ENCODE data around the gene ZNF318.
A peak's percentile ranks its signal among the peaks of the same experiment; 100 is the strongest.
"Not testable (repeated sequence)": the region's sequence is repeated elsewhere in the genome, so short reads cannot be mapped to it uniquely, and the experiment has no call there.

ZNF318 gene, protein sequence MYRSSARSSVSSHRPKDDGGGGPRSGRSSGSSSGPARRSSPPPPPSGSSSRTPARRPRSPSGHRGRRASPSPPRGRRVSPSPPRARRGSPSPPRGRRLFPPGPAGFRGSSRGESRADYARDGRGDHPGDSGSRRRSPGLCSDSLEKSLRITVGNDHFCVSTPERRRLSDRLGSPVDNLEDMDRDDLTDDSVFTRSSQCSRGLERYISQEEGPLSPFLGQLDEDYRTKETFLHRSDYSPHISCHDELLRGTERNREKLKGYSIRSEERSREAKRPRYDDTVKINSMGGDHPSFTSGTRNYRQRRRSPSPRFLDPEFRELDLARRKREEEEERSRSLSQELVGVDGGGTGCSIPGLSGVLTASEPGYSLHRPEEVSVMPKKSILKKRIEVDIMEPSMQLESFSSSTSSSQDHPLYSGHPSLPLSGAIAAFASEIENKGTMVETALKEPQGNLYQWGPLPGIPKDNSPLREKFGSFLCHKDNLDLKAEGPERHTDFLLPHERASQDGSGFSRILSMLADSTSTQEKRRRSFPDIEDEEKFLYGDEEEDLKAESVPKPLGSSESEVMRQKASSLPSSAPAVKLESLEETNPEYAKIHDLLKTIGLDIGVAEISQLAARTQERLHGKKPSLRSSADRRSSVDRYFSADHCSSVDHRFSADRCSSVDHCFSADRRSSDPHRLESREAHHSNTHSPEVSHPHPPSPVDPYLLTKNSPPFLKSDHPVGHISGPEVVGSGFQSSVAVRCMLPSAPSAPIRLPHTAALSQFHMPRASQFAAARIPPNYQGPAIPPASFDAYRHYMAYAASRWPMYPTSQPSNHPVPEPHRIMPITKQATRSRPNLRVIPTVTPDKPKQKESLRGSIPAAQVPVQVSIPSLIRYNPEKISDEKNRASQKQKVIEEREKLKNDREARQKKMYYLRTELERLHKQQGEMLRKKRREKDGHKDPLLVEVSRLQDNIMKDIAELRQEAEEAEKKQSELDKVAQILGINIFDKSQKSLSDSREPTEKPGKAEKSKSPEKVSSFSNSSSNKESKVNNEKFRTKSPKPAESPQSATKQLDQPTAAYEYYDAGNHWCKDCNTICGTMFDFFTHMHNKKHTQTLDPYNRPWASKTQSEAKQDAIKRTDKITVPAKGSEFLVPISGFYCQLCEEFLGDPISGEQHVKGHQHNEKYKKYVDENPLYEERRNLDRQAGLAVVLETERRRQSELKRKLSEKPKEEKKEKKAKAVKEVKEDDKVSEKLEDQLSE (N-terminal part only)

DNA sequence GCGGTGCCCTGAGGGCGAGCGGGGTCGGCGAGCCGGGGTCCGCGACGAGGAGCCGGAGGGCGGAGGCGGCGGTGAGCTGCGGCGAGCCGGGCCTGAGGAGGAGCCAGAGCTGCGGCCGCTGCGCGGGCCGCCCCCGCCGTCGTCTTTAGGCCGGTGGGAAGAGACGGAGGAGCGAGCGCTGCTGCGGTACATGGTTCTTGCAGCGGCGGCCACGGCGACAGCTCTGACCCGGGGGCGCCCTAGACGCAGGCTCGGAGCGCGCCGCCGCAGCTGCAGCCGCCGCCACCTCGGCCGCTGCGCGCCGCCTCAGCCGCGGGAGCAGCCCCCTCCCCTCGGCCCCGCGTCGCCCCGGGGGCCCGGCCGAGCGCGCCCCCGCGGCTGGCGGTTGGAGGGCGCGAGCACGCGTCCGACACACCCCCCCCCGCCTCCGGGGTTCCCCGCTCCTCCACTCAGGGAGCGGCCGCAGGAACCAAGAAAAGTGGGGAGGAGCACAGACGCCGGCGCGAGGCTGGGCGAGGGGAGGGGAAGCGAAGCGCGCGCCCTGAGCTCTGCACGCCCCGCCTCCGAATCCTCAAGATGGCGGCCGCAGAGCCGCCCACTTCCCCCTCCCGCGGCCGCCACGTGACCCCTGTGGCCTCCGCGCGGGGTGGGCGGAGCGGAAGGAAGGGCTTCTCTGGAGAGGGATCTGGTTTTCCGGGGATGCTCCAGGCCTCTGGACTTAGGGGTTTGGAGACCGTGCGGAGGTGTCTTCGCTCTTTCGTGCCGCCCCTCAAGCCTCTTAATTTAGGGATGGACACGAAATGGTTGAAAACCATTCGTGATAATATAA lies at the start of gene ZNF318:
ZNF318 (minus strand) TSS at position 474 of the 829 bp plus-strand sequence; CDS start at position 192, 282 bp downstream.
- peak; percentile 96 for DNase-seq (ENCODE audit: low spot score)

DNA sequence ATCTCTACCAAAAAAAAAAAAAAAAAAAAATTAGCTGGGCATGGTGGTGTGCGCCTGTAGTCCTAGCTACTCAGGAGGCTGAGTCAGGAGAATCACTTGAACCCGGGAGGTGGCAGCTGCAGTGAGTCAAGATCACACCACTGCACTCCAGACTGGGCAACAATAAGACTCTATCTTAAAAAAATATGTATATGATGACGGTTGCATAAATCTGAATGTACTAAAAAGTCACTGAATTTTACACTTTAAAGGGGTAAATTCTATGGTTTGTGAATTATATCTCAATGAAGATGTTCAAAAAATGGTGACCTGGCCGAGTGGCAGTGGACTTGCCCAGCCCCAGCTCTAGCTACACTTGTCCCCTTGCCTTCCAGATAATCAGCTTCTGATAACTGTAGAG lies 47.5 kb upstream of the ZNF318 start:
- no peak for DNase-seq (ENCODE audit: low spot score)

DNA sequence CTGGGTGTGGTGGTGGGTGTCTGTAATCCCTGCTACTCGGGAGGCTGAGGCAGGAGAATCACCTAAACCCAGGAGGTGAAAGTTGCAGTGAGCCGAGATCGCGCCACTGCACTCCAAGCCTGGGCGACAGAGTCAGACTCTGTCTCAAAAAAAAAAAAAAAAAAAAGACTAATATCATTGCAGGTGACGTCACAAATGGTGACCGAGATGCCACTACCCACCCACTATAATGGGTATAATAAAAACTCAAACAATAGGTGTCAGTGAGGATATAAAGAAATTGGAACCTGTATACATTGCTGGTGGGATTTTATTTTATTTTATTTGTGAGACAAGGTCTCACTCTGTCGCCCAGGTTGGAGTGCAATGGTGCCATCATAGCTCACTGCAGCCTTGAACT lies 45.8 kb upstream of the ZNF318 start:
- DNase-seq (ENCODE audit: low spot score), result not testable (repeated sequence)

DNA sequence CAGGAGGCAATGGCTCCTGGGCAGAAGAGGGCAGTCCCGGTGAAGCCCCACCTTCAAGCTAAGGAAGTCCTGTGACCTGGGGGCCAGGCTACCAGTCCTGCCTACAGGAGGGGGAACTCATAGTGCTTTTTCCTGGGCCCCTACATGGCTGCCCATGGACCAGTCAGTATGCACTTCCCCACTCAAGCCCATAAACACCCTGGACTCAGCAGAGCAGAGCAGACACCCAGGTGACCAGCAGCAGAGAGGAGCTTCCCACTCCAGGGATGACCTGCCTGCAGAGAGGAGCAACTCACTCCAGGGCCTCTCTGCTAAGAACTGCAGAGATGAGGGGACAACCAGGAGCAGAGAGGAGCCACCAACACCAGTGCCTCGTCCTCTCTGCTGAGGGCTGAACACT lies 43.6 kb upstream of the ZNF318 start:
- DNase-seq (ENCODE audit: low spot score), result no peak

DNA sequence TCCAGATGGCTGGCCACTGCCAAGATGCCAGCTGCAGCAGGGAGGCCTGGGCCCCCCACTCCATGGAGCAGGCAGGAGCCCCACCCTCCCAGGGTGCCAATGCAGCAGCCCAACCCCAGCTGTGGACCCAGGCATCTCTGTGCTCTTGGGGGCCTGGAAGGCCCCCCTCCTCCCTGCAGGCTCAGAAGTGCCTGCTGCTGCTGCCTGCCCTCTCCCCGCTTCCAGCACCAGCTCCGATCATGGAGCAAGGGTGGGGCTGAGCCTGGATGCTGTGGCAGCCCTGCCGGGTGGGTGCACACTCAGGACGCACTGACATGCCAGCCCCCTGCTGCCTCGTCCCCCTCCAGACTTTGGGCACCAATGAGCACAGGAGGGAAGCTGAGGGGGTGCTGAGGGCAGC lies 43.1 kb upstream of the ZNF318 start:
- DNase-seq (ENCODE audit: low spot score), result no peak

DNA sequence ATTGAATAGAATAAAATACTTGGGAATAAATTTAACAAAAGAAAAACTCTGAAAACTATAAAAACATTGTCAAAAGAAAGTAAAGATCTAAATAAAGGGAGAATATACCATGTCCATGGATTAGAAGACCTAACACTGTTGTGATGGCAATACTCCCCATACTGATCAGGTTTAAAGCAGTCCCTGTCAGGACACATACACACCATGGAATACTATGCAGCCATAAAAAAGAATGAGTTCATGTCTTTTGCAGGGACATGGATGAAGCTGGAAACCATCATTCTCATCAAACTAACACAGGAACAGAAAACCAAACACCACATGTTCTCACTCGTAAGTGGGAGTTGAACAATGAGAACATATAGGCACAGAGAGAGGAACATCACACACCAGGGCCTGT lies 41.3 kb upstream of the ZNF318 start:
- DNase-seq (ENCODE audit: low spot score), result not testable (repeated sequence)

DNA sequence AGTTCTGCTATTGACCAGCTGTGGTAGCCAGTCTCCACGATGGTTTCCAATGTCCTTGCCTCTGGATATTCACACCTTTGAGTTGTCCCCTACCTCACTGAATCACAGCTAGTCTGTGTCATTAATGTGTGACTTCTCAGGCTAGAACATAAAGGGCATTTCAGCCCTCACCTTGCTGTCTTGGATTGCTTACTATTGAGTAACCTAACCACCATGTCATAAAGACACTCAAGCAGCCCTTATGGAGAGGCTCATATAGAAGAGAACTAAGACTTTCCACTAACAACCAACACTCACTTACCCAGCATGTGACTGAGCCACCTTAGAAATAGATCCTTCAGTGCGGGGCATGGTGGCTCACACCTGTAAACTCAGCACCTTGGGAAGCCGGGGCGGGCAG lies 38.8 kb upstream of the ZNF318 start:
- DNase-seq (ENCODE audit: low spot score), result no peak

DNA sequence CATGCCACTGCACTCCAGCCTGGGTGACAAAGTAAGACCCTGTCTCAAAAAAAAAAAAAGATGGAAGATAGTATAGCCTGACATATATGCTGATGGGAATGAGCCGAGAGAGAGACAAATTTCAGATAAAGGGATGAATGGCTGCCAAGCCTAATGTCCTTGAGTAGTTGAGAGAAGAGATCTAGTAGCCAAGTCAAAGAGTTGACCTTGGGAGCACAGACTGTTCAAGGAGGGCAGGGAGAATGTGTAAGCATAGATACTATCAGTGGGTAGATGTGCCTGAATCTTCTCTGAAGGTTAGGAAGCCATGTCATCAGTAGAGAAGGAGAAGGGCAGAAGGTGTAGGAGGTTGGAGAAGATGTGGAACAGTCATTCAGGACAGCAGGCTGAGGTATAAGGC lies 37.8 kb upstream of the ZNF318 start:
- no peak for DNase-seq (ENCODE audit: low spot score)

DNA sequence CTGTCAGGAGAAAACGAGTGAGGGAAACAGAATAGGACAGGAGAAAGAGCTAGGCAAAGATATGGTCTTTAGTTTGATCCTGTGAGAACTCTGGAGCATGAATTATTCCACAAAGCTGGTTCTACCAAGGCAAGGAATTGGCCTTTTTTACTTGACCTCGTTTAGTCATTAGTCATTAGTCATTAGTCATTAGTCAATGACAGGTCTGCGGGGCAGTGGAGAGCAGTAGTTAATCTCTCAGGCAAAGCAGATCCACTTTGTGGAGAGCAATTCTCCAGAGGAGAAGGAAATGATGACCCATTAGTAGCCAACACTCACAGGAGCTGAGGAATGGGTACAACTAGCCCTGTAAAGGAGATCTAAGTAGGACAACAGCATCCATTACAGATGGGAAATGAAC lies 35.9 kb upstream of the ZNF318 start:
- peak; percentile 16 for DNase-seq (ENCODE audit: low spot score)

DNA sequence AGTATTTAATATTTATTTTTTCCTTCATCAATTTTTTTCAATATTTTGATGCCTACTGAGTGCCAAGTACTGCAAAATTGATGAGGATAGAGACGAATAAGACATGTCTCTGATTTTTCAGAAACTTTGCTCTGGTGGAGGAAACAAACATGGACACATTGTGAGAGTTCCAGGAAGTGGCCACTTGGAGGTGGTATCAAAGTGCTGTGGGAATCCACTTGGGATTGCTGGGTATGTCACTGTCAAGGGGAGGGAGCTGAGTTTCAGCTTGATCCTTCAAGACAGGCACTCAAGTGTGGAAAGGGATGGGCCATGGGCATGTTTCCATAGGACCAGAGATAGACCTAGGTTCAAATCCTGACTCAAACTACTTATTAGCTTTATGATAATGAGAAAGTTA lies 33.4 kb upstream of the ZNF318 start:
- DNase-seq (ENCODE audit: low spot score), result no peak

DNA sequence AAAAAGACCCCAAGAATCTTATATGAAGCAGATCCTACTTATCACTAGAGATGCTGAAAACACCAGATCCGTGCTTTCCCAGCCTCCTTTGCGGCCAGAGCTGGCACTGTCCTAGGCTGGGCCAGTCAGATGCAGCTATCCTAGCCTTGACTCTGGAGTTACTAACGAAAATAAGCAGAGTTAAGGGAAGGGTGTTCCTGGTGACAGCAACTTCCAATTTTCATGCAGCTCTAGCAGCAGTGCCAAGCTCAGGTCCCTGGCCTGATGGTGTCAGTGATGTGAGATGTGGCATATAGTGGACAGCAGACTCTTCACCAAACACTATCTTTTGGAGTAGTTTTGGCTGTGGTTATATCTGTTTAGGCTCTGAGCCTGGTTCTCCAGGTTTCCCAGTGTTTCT lies 32.3 kb upstream of the ZNF318 start:
- DNase-seq (ENCODE audit: low spot score), result no peak

DNA sequence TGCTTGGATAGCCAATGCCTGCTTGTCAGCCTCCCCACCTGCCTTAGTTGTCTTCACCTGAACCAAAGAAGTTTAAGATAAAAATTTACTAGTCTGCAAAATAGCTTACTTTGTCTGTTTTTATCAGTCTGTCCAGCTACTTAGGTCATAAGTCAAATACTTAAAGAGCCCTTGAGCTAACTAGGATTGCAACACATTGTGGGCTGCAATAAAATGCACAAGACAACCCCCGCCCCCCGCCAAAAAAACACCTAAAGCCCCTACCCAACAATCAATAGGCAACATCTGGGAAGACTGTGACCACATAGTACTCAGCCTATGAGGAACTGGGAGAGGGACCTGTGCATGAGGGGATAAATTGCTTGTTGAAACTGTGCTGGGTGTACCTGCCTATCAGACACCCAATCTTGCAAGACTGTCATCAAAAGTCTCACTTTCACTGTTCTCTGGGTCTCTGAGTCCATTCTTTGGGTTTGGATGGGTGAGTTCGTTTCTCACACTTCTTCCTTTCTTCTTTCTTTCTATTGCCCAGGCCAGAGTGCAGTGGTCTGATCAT lies 30.6 kb upstream of the ZNF318 start:
- DNase-seq (ENCODE audit: low spot score), result no peak

DNA sequence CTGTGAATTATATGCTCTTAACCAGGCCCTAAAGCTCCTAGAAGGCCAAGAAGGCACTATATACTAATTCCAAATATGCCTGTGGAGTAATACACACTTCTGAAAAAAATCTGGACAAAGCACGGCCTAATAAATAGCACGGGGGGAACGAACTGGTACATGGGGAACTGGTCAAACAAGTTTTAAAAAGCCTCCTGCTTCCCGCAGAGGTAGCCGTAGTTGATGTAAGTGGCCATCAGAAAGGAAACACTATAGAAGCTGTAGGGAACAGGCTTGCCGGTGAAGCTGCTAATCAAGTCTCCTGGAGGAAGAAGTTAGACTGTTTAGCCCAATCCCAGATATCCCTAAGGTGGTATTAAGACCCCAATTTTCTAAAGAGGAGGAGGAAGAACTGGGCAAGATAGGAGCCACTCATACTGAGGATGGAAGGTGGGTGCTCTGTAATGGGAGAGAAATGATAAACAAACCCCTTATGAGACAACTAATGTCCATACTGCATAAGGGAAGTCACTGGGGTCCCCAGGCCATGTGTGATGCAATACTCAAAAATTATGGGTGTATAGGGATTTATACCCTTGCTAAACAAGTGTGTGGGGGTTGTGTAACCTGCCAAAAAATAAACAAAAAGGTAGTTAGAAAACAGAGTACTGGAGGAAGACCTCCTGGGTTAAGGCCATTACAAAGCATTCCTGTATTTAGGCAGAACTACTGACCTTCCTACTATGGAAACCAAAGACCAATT lies 27.1 kb upstream of the ZNF318 start:
- DNase-seq (ENCODE audit: low spot score), result no peak

DNA sequence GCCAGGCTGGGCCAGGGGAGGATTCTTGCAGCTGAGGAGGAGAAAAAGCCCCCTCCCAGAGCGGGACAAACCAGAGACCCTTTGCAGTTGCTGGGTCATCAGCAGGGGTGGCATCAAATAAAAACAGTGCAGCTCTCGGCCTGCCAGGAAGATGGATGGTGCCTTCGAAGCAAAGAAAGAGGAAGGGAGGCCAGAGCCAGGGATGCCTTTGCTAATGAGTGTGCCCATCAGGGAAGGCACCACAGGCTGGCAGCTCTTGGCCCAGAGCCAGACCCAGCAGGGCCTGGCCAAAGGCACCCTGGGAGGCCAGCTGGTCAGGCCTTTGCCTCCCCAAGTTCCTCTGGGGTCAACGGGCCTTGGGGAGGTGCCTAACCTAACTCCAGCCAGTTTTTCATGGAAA lies 26.3 kb upstream of the ZNF318 start:
- no peak for DNase-seq (ENCODE audit: low spot score)

DNA sequence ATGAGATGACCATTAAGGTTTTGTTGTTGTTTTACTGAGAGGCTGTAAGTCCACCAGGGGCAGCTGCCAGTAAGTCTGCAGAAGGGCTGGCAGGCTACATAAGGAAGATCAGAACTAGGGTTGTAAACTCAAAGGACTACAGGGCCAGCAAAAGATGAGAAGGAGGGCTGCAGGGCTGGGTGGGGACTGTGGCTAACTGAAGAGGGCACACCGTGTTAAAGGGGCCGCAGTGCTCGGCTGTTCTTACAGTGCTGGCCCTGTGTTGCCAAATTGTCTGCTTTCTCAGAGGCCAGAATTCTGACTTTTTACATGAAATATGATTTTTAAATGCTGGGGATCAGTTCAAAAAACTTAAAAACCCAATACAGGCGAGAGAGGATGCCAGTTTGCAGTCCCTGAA lies 25.5 kb upstream of the ZNF318 start:
- no peak for DNase-seq (ENCODE audit: low spot score)

DNA sequence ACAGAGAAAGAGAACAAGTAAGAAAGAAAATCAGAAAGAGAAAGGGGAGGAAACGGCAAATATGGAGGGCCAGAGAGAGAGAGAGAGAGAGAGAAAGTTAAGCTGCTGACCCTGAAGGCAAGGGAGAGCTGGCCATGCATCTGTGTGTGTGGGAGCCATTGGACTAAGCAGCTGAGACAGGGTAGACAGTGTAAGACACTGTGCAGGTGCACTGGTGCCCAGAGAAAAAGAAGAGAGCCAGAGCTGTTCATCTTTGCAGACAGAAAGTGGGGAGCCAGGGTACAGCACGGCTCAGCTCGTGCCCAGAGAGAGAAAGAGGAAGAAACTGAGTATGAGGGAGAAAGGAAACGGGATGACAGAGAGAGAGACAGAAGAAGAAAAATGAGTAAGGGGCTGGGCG lies 24.2 kb upstream of the ZNF318 start:
- no peak for DNase-seq (ENCODE audit: low spot score)

DNA sequence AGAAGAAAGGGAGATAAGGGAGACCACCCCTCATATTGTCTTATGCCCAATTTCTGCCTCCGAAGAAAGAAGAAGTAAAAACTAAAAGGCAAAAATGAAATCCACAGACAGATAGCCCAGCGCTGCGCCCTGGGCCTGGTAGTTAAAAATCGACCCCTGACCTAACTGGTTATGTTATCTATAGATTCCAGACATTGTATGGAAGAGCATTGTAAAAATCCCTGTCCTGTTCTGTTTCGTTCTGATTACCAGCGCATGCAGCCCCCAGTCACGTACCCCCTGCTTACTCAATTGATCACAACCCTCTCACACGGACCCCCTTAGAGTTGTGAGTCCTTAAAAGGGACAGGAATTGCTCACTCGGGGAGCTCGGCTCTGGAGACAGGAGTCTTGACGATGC lies 23.7 kb upstream of the ZNF318 start:
- DNase-seq (ENCODE audit: low spot score), result not testable (repeated sequence)

DNA sequence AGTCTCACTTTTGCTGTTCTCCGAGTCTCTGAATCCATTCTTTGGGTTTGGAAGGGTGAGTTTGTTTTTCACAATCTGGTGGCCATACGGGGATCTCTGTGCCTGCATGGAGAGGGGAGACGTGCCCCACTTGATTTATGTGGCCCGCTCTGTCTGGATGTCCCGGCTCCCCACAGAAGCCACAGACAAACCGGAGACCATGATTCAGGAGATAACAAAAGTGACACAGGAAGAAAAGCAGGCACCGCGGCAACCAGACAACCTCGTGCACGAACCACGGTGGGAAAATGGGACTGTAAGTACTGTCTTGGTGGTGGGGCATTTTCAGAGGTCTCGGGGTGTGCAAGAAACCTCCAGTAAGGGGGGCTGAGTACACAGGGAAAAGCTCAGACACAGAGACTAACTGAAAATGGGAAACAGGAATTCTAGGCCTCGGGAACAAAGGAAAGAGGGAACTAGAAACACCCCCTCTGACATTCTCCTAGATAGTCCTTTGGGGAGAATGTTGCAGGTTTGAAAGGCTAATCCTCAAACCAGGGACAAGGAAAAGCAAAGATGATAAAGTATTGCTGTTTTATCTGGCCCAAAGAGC lies 22.1 kb upstream of the ZNF318 start:
- no peak for DNase-seq (ENCODE audit: low spot score)

DNA sequence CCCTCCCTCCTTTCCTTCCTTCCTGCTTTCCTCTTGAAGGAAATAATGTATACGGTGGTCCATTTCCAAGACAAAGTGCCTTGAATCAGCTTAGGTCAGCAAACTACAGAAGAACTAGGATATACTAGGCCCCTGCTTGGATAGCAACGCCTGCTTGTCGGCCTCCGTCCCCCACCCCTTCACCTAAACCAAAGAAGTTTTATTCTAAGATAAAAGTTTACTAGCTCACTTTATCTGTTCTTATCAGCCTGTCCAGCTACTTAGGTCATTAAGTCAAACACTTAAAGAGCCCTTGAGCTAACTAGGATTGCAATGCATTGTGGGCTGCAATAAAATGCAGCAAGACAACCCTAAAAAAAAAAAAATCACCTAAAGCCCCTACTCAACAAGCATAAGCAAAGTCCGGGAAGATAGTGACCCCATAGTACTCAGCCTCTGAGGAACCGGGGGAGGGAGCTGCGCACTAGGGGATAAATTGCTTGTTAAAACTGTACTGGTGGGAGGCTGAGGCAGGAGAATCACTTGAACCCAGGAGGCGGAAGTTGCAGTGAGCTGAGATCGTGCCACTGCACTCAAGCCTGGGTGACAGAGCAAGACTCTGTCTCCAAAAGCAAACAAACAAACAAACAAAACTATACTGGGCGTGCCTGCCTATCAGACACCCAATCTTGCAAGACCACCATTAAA lies 21.4 kb upstream of the ZNF318 start:
- DNase-seq (ENCODE audit: low spot score), result not testable (repeated sequence)

Data from AG08395 (cell line).